Motor neuron (in vitro differentiated cells): ENCODE measurements around the gene PAPOLG. TPM values are rescaled to one million over a fixed set of nuclear protein-coding genes. Genes with fewer than 3 reads are reported as not detected.

Experiments used
- total RNA-seq, 8 experiments: library from RNA; unstranded; fragments of 300-600 nt; gene quantifications; 2 replicates each; pipeline versions ENCODE4 v1.2.3 to v1.2.4, GENCODE V29; 2022

PAPOLG gene
- total RNA-seq, 8 experiments from 2014 or later: 7.3 to 23.9 (median 20.2) TPM

Other genes with a start within 250 kb of the PAPOLG start
- gene BCL11A, start 202.6 kb upstream of the PAPOLG start, total RNA-seq: 100 to 1,000 TPM in 1 of 8 experiments, 10 to 100 TPM in 4, 1 to 10 TPM in 2, under 1 TPM in 1; 0.66 to 131 (median 21.8) TPM
- 10 to 100 TPM in 2 of 8 experiments, 1 to 10 TPM in 6; 3.4 to 19.0 (median 5.9) TPM for gene REL, start 125.3 kb downstream of the PAPOLG start, total RNA-seq